ENCODE measurements around the gene PTPRN2. TPM values are rescaled to one million over a fixed set of nuclear protein-coding genes. Genes with fewer than 3 reads are reported as not detected.

PTPRN2 gene
- total RNA-seq, 2 experiments from 2014 or later = 7.0 to 7.2 TPM

GRCh38 chr7:157635669-157636068 is 952.0 kb downstream of the PTPRN2 start:
- no peak for DNase-seq
- peaks cover 8% of the 10 kb centered on the region for H3K9me3 Mint-ChIP-seq (ENCODE audit: insufficient read depth)
- no peaks in the 10 kb centered on the region for H3K4me1 Mint-ChIP-seq (ENCODE audit: low read depth)
- peaks cover 2% of the 10 kb centered on the region for H3K36me3 Mint-ChIP-seq (ENCODE audit: low read depth)
- no peak for ATAC-seq
- POLR2A ChIA-PET = no interaction called here
- CTCF ChIA-PET = no interaction called here
- no peak overlapping the region for H3K27ac Mint-ChIP-seq
- H3K27me3 Mint-ChIP-seq (ENCODE audit: low read depth) = peaks cover 41% of the 10 kb centered on the region
- H3K4me3 Mint-ChIP-seq = no peak overlapping the region

GRCh38 chr7:157635148-157635500 is 952.5 kb downstream of the PTPRN2 start:
- POLR2A ChIA-PET = no interaction called here
- H3K36me3 Mint-ChIP-seq (ENCODE audit: low read depth) = peaks cover 1% of the 10 kb centered on the region
- H3K27ac Mint-ChIP-seq = no peak overlapping the region
- no peak overlapping the region for H3K4me3 Mint-ChIP-seq
- H3K4me1 Mint-ChIP-seq (ENCODE audit: low read depth) = no peaks in the 10 kb centered on the region
- CTCF ChIA-PET = no interaction called here
- ATAC-seq = no peak
- peaks cover 43% of the 10 kb centered on the region for H3K27me3 Mint-ChIP-seq (ENCODE audit: low read depth)
- H3K9me3 Mint-ChIP-seq (ENCODE audit: insufficient read depth) = peaks cover 6% of the 10 kb centered on the region
- DNase-seq = no peak

GRCh38 chr7:157634401-157635147 is 953.0 kb downstream of the PTPRN2 start:
- DNase-seq = no peak
- no peak for ATAC-seq
- H3K27me3 Mint-ChIP-seq (ENCODE audit: low read depth) = peaks cover 40% of the 10 kb centered on the region
- no peaks in the 10 kb centered on the region for H3K4me1 Mint-ChIP-seq (ENCODE audit: low read depth)
- no peak overlapping the region for H3K4me3 Mint-ChIP-seq
- peaks cover under 1% of the 10 kb centered on the region for H3K9me3 Mint-ChIP-seq (ENCODE audit: insufficient read depth)
- H3K27ac Mint-ChIP-seq = no peak overlapping the region
- ChIA-PET CTCF (no interaction called here), POLR2A (no interaction called here)
- H3K36me3 Mint-ChIP-seq (ENCODE audit: low read depth) = no peaks in the 10 kb centered on the region

GRCh38 chr7:157633465-157634185 is 954.0 kb downstream of the PTPRN2 start:
- no peak overlapping the region for H3K27ac Mint-ChIP-seq
- ATAC-seq (no peak), DNase-seq (no peak)
- H3K27me3 Mint-ChIP-seq (ENCODE audit: low read depth) = peaks cover 47% of the 10 kb centered on the region
- CTCF ChIA-PET = interaction anchor here (0.6 kb wide), 1 partner anchor 890 kb away, joined by 3 read pairs; no protein-coding TSS in a partner anchor
- no peaks in the 10 kb centered on the region for H3K9me3 Mint-ChIP-seq (ENCODE audit: insufficient read depth)
- no peaks in the 10 kb centered on the region for H3K36me3 Mint-ChIP-seq (ENCODE audit: low read depth)
- POLR2A ChIA-PET = no interaction called here
- H3K4me1 Mint-ChIP-seq (ENCODE audit: low read depth) = peaks cover 3% of the 10 kb centered on the region
- no peak overlapping the region for H3K4me3 Mint-ChIP-seq

- H3K4me1 Mint-ChIP-seq (ENCODE audit: low read depth) = peaks cover 34% of the 10 kb centered on the region
- ATAC-seq = no peak
Observed at GRCh38 chr7:157630301-157630853, 957.2 kb downstream of the PTPRN2 start.

GRCh38 chr7:157628456-157628855 is 959.2 kb downstream of the PTPRN2 start:
- Mint-ChIP-seq H3K36me3 (ENCODE audit: low read depth) (no peaks in the 10 kb centered on the region), H3K27me3 (ENCODE audit: low read depth) (peaks cover 26% of the 10 kb centered on the region), H3K4me1 (ENCODE audit: low read depth) (peaks cover 45% of the 10 kb centered on the region), H3K4me3 (no peak overlapping the region), H3K27ac (no peak overlapping the region), H3K9me3 (ENCODE audit: insufficient read depth) (peaks cover 8% of the 10 kb centered on the region)
- ATAC-seq = no peak
- CTCF ChIA-PET = no interaction called here
- no peak for DNase-seq
- POLR2A ChIA-PET = no interaction called here

More at GRCh38 chr7:157630301-157630853, 957.2 kb downstream of the PTPRN2 start:
- DNase-seq = no peak
- peaks cover 33% of the 10 kb centered on the region for H3K27me3 Mint-ChIP-seq (ENCODE audit: low read depth)
- peaks cover 2% of the 10 kb centered on the region for H3K9me3 Mint-ChIP-seq (ENCODE audit: insufficient read depth)
- POLR2A ChIA-PET = no interaction called here
- CTCF ChIA-PET = no interaction called here
- H3K4me3 Mint-ChIP-seq = no peak overlapping the region
- H3K36me3 Mint-ChIP-seq (ENCODE audit: low read depth) = no peaks in the 10 kb centered on the region
- no peak overlapping the region for H3K27ac Mint-ChIP-seq

- DNase-seq (no peak), ATAC-seq (no peak)
- peaks cover 25% of the 10 kb centered on the region for H3K27me3 Mint-ChIP-seq (ENCODE audit: low read depth)
- peaks cover 8% of the 10 kb centered on the region for H3K9me3 Mint-ChIP-seq (ENCODE audit: insufficient read depth)
- no peak overlapping the region for H3K27ac Mint-ChIP-seq
- no peaks in the 10 kb centered on the region for H3K36me3 Mint-ChIP-seq (ENCODE audit: low read depth)
- peaks cover 53% of the 10 kb centered on the region for H3K4me1 Mint-ChIP-seq (ENCODE audit: low read depth)
- no peak overlapping the region for H3K4me3 Mint-ChIP-seq
- ChIA-PET CTCF (no interaction called here), POLR2A (no interaction called here)
Observed at GRCh38 chr7:157627646-157628045, 960.0 kb downstream of the PTPRN2 start.

GRCh38 chr7:157627033-157627432 is 960.6 kb downstream of the PTPRN2 start:
- ChIA-PET POLR2A (no interaction called here), CTCF (no interaction called here)
- Mint-ChIP-seq H3K4me1 (ENCODE audit: low read depth) (peaks cover 59% of the 10 kb centered on the region), H3K36me3 (ENCODE audit: low read depth) (no peaks in the 10 kb centered on the region), H3K27me3 (ENCODE audit: low read depth) (peaks cover 25% of the 10 kb centered on the region), H3K27ac (no peak overlapping the region), H3K4me3 (peak overlapping the region; percentile 20), H3K9me3 (ENCODE audit: insufficient read depth) (peaks cover 8% of the 10 kb centered on the region)
- DNase-seq (no peak), ATAC-seq (no peak)

GRCh38 chr7:157625973-157626742 is 961.5 kb downstream of the PTPRN2 start:
- peaks cover 8% of the 10 kb centered on the region for H3K9me3 Mint-ChIP-seq (ENCODE audit: insufficient read depth)
- ChIA-PET CTCF (no interaction called here), POLR2A (interaction anchor here (0.6 kb wide), 1 partner anchor 123 kb away, joined by 5 read pairs; no protein-coding TSS in a partner anchor)
- ATAC-seq (peak; percentile 81), DNase-seq (peak; percentile 33)
- H3K27ac Mint-ChIP-seq = peak overlapping the region; percentile 87
- peaks cover 64% of the 10 kb centered on the region for H3K4me1 Mint-ChIP-seq (ENCODE audit: low read depth)
- H3K4me3 Mint-ChIP-seq = peak overlapping the region; percentile 50
- no peaks in the 10 kb centered on the region for H3K36me3 Mint-ChIP-seq (ENCODE audit: low read depth)
- H3K27me3 Mint-ChIP-seq (ENCODE audit: low read depth) = peaks cover 25% of the 10 kb centered on the region

- peaks cover 9% of the 10 kb centered on the region for H3K27me3 Mint-ChIP-seq (ENCODE audit: low read depth)
- POLR2A ChIA-PET = no interaction called here
- no peak for DNase-seq
- H3K36me3 Mint-ChIP-seq (ENCODE audit: low read depth) = no peaks in the 10 kb centered on the region
- no peak overlapping the region for H3K4me3 Mint-ChIP-seq
- no peak for ATAC-seq
- peaks cover 60% of the 10 kb centered on the region for H3K4me1 Mint-ChIP-seq (ENCODE audit: low read depth)
- CTCF ChIA-PET = no interaction called here
- no peak overlapping the region for H3K27ac Mint-ChIP-seq
- peaks cover 8% of the 10 kb centered on the region for H3K9me3 Mint-ChIP-seq (ENCODE audit: insufficient read depth)
Observed at GRCh38 chr7:157623556-157623955, 964.1 kb downstream of the PTPRN2 start.

GRCh38 chr7:157622408-157623205 is 965.0 kb downstream of the PTPRN2 start:
- POLR2A ChIA-PET = no interaction called here
- Mint-ChIP-seq H3K27me3 (ENCODE audit: low read depth) (peaks cover 6% of the 10 kb centered on the region), H3K36me3 (ENCODE audit: low read depth) (no peaks in the 10 kb centered on the region), H3K9me3 (ENCODE audit: insufficient read depth) (peaks cover 8% of the 10 kb centered on the region), H3K27ac (peak overlapping the region; percentile 76), H3K4me3 (no peak overlapping the region), H3K4me1 (ENCODE audit: low read depth) (peaks cover 53% of the 10 kb centered on the region)
- DNase-seq (no peak), ATAC-seq (no peak)
- CTCF ChIA-PET = no interaction called here

Data from activated CD8-positive, alpha-beta T cell treated with anti-CD3 and anti-CD28 coated beads, Interleukin-2, amount 10 ng/mL, durations not matched to agents 7 days and 5 days (primary cell).